ENCODE measurements around the gene AZIN2.

DNA sequence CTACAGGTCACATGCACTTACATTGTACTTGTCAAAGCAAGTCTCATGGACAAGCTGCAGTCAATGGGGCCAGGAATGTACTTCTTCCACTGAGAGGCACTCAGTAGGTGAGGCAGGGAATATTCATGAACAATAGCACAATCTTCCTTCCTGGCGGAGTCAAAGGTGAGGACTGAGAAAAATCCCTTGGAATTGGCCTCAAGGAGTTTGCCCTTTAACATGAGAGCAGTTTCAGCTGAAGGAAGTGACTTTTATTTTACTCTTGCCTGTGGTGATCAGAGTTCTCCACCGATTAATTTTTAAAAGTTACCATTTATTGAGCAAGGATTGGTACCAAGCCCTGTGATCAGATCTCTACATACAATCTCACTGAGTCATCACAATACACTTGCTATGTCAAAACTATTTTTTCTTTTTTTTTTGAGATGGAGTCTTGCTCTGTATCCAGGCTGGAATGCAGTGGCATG is 33.1 kb upstream of the AZIN2 start:
- TF ChIP-seq, protein P1, sequence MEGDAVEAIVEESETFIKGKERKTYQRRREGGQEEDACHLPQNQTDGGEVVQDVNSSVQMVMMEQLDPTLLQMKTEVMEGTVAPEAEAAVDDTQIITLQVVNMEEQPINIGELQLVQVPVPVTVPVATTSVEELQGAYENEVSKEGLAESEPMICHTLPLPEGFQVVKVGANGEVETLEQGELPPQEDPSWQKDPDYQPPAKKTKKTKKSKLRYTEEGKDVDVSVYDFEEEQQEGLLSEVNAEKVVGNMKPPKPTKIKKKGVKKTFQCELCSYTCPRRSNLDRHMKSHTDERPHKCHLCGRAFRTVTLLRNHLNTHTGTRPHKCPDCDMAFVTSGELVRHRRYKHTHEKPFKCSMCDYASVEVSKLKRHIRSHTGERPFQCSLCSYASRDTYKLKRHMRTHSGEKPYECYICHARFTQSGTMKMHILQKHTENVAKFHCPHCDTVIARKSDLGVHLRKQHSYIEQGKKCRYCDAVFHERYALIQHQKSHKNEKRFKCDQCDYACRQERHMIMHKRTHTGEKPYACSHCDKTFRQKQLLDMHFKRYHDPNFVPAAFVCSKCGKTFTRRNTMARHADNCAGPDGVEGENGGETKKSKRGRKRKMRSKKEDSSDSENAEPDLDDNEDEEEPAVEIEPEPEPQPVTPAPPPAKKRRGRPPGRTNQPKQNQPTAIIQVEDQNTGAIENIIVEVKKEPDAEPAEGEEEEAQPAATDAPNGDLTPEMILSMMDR (IDR thresholded peaks at IDR 0.05): no peak
- no peak for TF ChIP-seq POLR2A (IDR thresholded peaks at IDR 0.05)
